Prostate gland (tissue), 2 donors: ENCODE data around the gene SEC31B.

Source experiments
- POLR2AphosphoS5 ChIP-seq: sonication (generic); formaldehyde crosslinking; IDR thresholded peaks from one replicate; pipeline ENCODE4 v1.6.1; 2017; ENCODE audit warnings: antibody characterized with exemption
- TF ChIP-seq, protein P1 (sequence below), 4 experiments: fragments of 200-600 bp in 2 of 4; fragments of 450-650 bp in 2 of 4; sonication (generic) in 2 of 4; IDR thresholded peaks; 1 replicate in 3 of 4; 2 replicates in 1 of 4; pipeline ENCODE4 v1.5.1; 2016 to 2019; ENCODE audit warnings: antibody characterized with exemption in 4 of 4, mild to moderate bottlenecking in 2 of 4, moderate library complexity in 2 of 4

GRCh38 chr10:100438674-100439315 is 80.9 kb downstream of the SEC31B start:
- TF ChIP-seq, protein P1, sequence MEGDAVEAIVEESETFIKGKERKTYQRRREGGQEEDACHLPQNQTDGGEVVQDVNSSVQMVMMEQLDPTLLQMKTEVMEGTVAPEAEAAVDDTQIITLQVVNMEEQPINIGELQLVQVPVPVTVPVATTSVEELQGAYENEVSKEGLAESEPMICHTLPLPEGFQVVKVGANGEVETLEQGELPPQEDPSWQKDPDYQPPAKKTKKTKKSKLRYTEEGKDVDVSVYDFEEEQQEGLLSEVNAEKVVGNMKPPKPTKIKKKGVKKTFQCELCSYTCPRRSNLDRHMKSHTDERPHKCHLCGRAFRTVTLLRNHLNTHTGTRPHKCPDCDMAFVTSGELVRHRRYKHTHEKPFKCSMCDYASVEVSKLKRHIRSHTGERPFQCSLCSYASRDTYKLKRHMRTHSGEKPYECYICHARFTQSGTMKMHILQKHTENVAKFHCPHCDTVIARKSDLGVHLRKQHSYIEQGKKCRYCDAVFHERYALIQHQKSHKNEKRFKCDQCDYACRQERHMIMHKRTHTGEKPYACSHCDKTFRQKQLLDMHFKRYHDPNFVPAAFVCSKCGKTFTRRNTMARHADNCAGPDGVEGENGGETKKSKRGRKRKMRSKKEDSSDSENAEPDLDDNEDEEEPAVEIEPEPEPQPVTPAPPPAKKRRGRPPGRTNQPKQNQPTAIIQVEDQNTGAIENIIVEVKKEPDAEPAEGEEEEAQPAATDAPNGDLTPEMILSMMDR (IDR thresholded peaks at IDR 0.05): no peak
- no peak for TF ChIP-seq POLR2AphosphoS5
